Aorta (tissue), 5 donors: ENCODE measurements around the gene TMEM59L. TPM values are rescaled to one million over a fixed set of nuclear protein-coding genes. Genes with fewer than 3 reads are reported as not detected.

ENCODE experiments used
- ATAC-seq: fragments of 200-7000 bp; cut with Tn5 transposase; one replicate; pipeline ENCODE4 v1.9.1; 2022; ENCODE audit warnings: moderate library complexity; ENCODE audit not compliant: low FRiP score
- DNase-seq, 2 donors: peaks; one replicate each; pipeline ENCODE4 v3.0.0-alpha.2; 2020
- H3K27ac ChIP-seq, 2 donors: one replicate each; pipeline ENCODE4 v1.5.1; 2013; ENCODE audit warnings: low read length in 2 of 2, mild to moderate bottlenecking in 2 of 2, moderate library complexity in 2 of 2, control low read depth in 1 of 2, inconsistent platforms in 1 of 2, low read depth in 1 of 2
- H3K27me3 ChIP-seq, 2 donors: one replicate each; pipeline ENCODE4 v1.6.1; 2013; ENCODE audit warnings: control low read depth in 1 of 2, low read length in 1 of 2, mild to moderate bottlenecking in 1 of 2, moderate library complexity in 1 of 2; ENCODE audit not compliant: insufficient read depth in 2 of 2, control insufficient read depth in 1 of 2
- H3K36me3 ChIP-seq, 2 donors: one replicate each; pipeline ENCODE4 v1.6.1; 2013; ENCODE audit warnings: control low read depth in 1 of 2, low read length in 1 of 2, mild to moderate bottlenecking in 1 of 2; ENCODE audit not compliant: insufficient read depth in 2 of 2, control insufficient read depth in 1 of 2
- H3K4me1 ChIP-seq, 2 donors: one replicate each; pipeline ENCODE4 v1.6.1; 2013; ENCODE audit warnings: low read length in 2 of 2, control low read depth in 1 of 2, mild to moderate bottlenecking in 1 of 2, moderate library complexity in 1 of 2; ENCODE audit not compliant: insufficient read depth in 2 of 2, control insufficient read depth in 1 of 2
- H3K4me3 ChIP-seq, 2 donors: one replicate each; pipeline ENCODE4 v1.5.1; 2013; ENCODE audit warnings: low read length in 2 of 2, control low read depth in 1 of 2, mild to moderate bottlenecking in 1 of 2
- H3K9me3 ChIP-seq: one replicate; pipeline ENCODE4 v1.6.1; 2013; ENCODE audit warnings: mild to moderate bottlenecking, low read length; ENCODE audit not compliant: control insufficient read depth
- WGBS, 2 donors: extraction: QIAGEN DNeasy Blood & Tissue Kit; methylation state at CpG; one replicate each; pipeline ENCODE4 v1.1.7; 2013; 5-methylcytosine and 5-hydroxymethylcytosine counted together
- intact Hi-C, 2 donors: fragments of 100-400 bp; cut with DNase I; formaldehyde crosslinking; loops; one replicate each; pipeline versions ENCODE4 v1.14.2 to v1.15.0; 2022
- polyA plus RNA-seq, 2 donors: library from polyadenylated mRNA; stranded (reverse); fragments of 200-250 nt; gene quantifications; one replicate each; pipeline ENCODE4 v1.2.3, GENCODE V29; 2013
- total RNA-seq, 2 donors: library from RNA; stranded (reverse); fragmentation: NEBNext Ultra II Directional; extraction: Animal tissue kit (Norgen Biotek cat#: 25700); gene quantifications; one replicate each; pipeline ENCODE4 v1.2.1, GENCODE V29; 2021
- donor health status: healthy with polysubstance abuse.
- donor health status: Bipolar disorder and iron deficiency.
- donor health status: DM: no; HTN: no; CAD: no.
- donor health status: DM: no; HTN: no; CAD: no.
- donor health status: DM: yes; HTN: yes; CAD: no.

Gene TMEM59L
- total and polyA plus RNA-seq, 4 donors: 0.97 to 8.9 (median 5.8) TPM

DNA sequence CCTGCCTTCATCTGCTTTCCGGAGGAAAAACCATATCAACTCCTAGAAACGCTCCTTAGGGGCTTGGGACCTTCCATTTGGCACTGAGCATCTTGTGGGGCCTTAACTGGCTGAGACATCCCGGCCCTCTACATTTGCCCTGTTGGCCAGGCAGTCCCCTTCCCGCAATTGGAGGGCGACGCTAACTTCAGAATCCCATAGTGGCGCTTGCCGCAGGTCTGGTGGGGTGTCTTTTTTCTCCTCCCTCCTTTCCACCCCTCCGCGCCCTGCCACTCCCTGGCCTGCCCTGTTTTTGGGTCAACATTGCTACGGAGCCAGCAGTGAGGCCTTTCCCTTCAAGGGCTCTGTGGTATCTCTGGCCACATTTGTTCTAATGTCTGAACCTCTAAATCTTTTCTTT is 57.2 kb downstream of the TMEM59L start:
- Histone ChIP-seq H3K9me3 (no peaks in the 10 kb centered on the region), H3K27ac (no peak overlapping the region), H3K4me3 (no peak overlapping the region), H3K36me3 (no peaks in the 10 kb centered on the region), H3K27me3 (no peaks in the 10 kb centered on the region), H3K4me1 (no peaks in the 10 kb centered on the region)
- intact Hi-C loops: no loop called here
- ATAC-seq: no peak
- no peak for DNase-seq
- WGBS, 2 donors: 85 to 92% methylated on average over 11 of the region's 11 CpGs

GRCh38 chr19:18670312-18670711 is 57.6 kb downstream of the TMEM59L start:
- DNase-seq: no peak
- H3K4me3 ChIP-seq: no peak overlapping the region
- no peaks in the 10 kb centered on the region for H3K9me3 ChIP-seq
- no peak for ATAC-seq
- H3K27ac ChIP-seq: no peak overlapping the region
- no peaks in the 10 kb centered on the region for H3K4me1 ChIP-seq
- no peaks in the 10 kb centered on the region for H3K27me3 ChIP-seq
- no peaks in the 10 kb centered on the region for H3K36me3 ChIP-seq
- intact Hi-C loops: no loop called here
- WGBS, 2 donors: 74 to 88% methylated on average over 13 of the region's 13 CpGs

Other genes with a start within 250 kb of the TMEM59L start
- 1 to 10 TPM; 4.2 to 9.8 TPM for gene GDF15, start 226.7 kb upstream of the TMEM59L start, total RNA-seq
- gene GDF15, start 226.7 kb upstream of the TMEM59L start, polyA plus RNA-seq: 1 to 10 TPM; 2.8 to 3.2 TPM
- 10 to 100 TPM in 1 of 2 donors, 1 to 10 TPM in 1; 7.7 to 15.6 TPM for gene LRRC25, start 215.2 kb upstream of the TMEM59L start, total RNA-seq
- 1 to 10 TPM; 2.2 to 7.4 TPM for gene LRRC25, start 215.2 kb upstream of the TMEM59L start, polyA plus RNA-seq
- gene SSBP4, start 193.5 kb upstream of the TMEM59L start, total RNA-seq: 10 to 100 TPM; 51.4 to 89.4 TPM
- gene SSBP4, start 193.5 kb upstream of the TMEM59L start, polyA plus RNA-seq: 100 to 1,000 TPM in 1 of 2 donors, 10 to 100 TPM in 1; 40.6 to 150 TPM
- gene ISYNA1, start 174.7 kb upstream of the TMEM59L start, total RNA-seq: 10 to 100 TPM; 42.1 to 86.5 TPM
- gene ISYNA1, start 174.7 kb upstream of the TMEM59L start, polyA plus RNA-seq: 100 to 1,000 TPM in 1 of 2 donors, 10 to 100 TPM in 1; 56.0 to 535 TPM
- 10 to 100 TPM; 30.0 to 37.9 TPM for gene ELL, start 90.8 kb upstream of the TMEM59L start, total RNA-seq
- 10 to 100 TPM in 1 of 2 donors, 1 to 10 TPM in 1; 7.3 to 13.1 TPM for gene ELL, start 90.8 kb upstream of the TMEM59L start, polyA plus RNA-seq
- 100 to 1,000 TPM; 225 to 239 TPM for gene FKBP8, start 69.3 kb upstream of the TMEM59L start, total RNA-seq
- 100 to 1,000 TPM; 255 to 362 TPM for gene FKBP8, start 69.3 kb upstream of the TMEM59L start, polyA plus RNA-seq
- gene KXD1, start 55.0 kb upstream of the TMEM59L start, total RNA-seq: 10 to 100 TPM; 85.4 to 92.4 TPM
- 100 to 1,000 TPM in 1 of 2 donors, 10 to 100 TPM in 1; 85.6 to 128 TPM for gene KXD1, start 55.0 kb upstream of the TMEM59L start, polyA plus RNA-seq
- 100 to 1,000 TPM; 750 to 787 TPM for gene UBA52, start 41.0 kb upstream of the TMEM59L start, total RNA-seq
- 1,000 to 10,000 TPM; 1,225 to 1,252 TPM for gene UBA52, start 41.0 kb upstream of the TMEM59L start, polyA plus RNA-seq
- 10 to 100 TPM; 33.3 to 67.1 TPM for gene REX1BD, start 24.1 kb upstream of the TMEM59L start, total RNA-seq
- gene REX1BD, start 24.1 kb upstream of the TMEM59L start, polyA plus RNA-seq: 100 to 1,000 TPM in 1 of 2 donors, 10 to 100 TPM in 1; 22.9 to 192 TPM
- gene CRLF1, start 6.1 kb upstream of the TMEM59L start, total RNA-seq: 10 to 100 TPM; 34.3 to 92.5 TPM
- gene CRLF1, start 6.1 kb upstream of the TMEM59L start, polyA plus RNA-seq: 1,000 to 10,000 TPM in 1 of 2 donors, 100 to 1,000 TPM in 1; 317 to 1,029 TPM
- gene KLHL26, start 24.2 kb downstream of the TMEM59L start, total RNA-seq: 10 to 100 TPM; 12.1 to 19.2 TPM
- 1 to 10 TPM; 1.9 to 7.1 TPM for gene KLHL26, start 24.2 kb downstream of the TMEM59L start, polyA plus RNA-seq
- gene CRTC1, start 70.8 kb downstream of the TMEM59L start, total RNA-seq: 10 to 100 TPM in 1 of 2 donors, 1 to 10 TPM in 1; 9.5 to 16.5 TPM
- 10 to 100 TPM in 1 of 2 donors, 1 to 10 TPM in 1; 3.6 to 11.9 TPM for gene CRTC1, start 70.8 kb downstream of the TMEM59L start, polyA plus RNA-seq
- 100 to 1,000 TPM in 1 of 2 donors, 10 to 100 TPM in 1; 15.8 to 142 TPM for gene COMP, start 178.4 kb downstream of the TMEM59L start, total RNA-seq
- 10 to 100 TPM in 1 of 2 donors, 1 to 10 TPM in 1; 9.8 to 14.4 TPM for gene COMP, start 178.4 kb downstream of the TMEM59L start, polyA plus RNA-seq
- gene UPF1, start 219.1 kb downstream of the TMEM59L start, total RNA-seq: 10 to 100 TPM; 53.7 to 75.6 TPM
- gene UPF1, start 219.1 kb downstream of the TMEM59L start, polyA plus RNA-seq: 10 to 100 TPM; 16.5 to 40.4 TPM